ENCODE measurements around the gene MAP6D1.

The MAP6D1 gene

DNA sequence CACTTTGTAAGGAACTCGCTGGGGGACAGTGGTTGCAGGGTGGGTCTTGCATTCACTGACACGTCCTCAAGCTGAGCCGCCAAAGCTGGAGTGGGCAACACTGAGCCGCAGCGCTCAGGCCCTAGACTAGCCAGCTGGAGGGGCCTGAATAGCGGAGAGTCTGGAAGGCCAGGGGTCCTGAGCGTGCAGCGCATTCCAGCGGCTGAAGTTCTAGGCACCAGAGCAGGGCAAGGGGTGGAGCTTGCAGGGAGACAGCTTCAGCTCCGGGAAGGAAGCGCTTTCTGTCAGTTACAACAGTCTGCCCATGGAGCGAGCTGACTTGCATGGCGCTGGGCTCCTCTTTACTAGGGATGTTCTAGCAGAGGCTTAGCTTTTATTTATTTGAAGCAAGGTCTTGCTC lies 2.7 kb downstream of the MAP6D1 start:
- no peak for DNase-seq

- no peak for DNase-seq
Measured at GRCh38 chr3:183819831-183820230, 5.5 kb downstream of the MAP6D1 start.

- DNase-seq, result no peak
Measured at GRCh38 chr3:183818706-183819624, 6.4 kb downstream of the MAP6D1 start.

DNA sequence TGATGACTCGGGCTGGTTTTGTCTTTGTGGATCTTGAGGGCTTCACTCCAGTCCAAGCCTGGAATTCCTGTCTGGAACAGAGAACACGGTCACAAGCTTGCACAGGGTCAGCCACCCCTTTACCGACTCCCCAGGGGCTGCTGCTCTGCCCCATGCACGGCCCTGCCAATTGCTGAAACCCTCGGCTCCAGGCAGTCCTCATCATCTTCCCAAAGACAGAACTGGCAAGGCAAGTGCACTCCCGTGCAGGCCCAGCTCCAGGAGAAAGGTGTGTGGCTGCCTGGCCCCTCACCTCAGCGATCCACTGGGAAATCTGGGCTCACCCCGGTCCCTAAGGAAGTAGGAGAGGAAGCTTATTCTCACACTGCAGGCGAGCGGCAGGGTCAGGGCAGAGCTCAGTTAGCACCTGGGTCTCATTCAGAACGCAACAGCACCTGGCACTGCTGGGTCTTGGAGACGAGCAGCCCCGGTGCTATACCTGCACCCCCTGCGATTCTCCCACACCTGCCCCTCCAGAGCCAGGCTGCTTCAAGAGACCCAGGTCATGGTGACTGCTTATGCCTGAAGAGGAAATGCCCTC lies 7.2 kb downstream of the MAP6D1 start:
- no peak for DNase-seq

GRCh38 chr3:183817639-183818038 lies 7.7 kb downstream of the MAP6D1 start:
- DNase-seq, result no peak

DNA sequence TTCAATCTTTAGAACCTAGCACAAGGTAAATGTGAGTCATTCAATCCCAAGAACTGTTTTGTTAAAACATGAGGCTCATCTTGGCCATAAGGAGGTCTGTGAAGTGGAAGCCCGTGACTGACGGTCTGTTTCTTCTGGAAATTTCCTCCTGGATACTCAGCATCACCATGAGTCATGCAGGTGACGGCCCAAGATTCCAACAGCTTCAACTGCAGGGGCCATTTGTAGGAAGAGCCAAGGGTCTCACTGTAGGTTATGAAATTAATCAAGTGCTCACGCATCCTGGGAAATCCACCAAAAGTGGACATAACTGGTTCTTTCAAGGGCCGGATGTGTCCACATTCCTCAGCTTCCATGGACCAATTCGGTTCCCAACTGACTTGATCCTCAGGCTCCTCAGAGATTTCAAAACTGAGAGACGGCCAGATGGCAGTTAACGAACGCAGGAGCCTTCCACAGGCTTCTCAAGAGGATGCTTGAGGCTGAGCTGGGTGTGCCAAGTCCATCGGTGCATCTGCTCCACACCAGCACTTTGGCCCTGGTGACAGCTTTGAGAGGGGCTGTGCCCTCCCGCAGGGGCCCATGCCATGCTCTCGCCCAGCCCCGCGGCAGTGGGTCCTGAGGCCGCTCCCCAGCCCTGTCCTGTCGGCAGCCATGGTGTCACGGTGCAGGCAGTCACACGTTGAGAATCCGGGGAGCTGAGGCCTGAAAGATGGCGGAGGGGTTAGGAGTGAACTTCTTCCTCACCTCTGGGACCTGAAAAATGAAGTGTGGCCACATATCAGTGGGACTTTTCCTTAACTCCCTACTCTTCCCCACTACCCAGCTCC lies 8.5 kb downstream of the MAP6D1 start:
- no peak for DNase-seq

- no peak for DNase-seq
Measured at GRCh38 chr3:183815951-183816475, 9.4 kb downstream of the MAP6D1 start.

DNA sequence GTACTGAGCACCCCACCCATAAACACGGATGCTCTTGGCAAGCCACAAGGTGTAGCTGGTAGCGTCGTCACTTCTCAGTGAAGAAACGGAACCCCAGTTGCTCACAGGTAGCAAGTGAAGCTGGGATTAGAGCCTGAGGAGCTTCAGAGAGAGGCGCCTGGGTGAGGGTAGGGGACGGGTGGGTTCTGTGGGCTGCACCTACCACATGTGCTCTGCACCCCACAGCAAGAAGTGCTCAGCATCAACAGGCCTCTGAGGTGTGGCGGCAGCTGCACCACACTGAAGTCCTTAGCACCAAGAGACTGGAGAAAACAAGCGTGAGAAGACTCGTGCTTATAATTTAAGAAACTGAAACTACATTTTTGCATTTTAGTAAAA lies 9.8 kb downstream of the MAP6D1 start:
- DNase-seq, result no peak

- no peak for DNase-seq
Measured at GRCh38 chr3:183814240-183814639, 11.1 kb downstream of the MAP6D1 start.

GRCh38 chr3:183812761-183813445 lies 12.5 kb downstream of the MAP6D1 start:
- DNase-seq, result no peak

- DNase-seq, result no peak
Measured at GRCh38 chr3:183811638-183812037, 13.7 kb downstream of the MAP6D1 start.

GRCh38 chr3:183810643-183811594 lies 14.5 kb downstream of the MAP6D1 start:
- no peak for DNase-seq

DNA sequence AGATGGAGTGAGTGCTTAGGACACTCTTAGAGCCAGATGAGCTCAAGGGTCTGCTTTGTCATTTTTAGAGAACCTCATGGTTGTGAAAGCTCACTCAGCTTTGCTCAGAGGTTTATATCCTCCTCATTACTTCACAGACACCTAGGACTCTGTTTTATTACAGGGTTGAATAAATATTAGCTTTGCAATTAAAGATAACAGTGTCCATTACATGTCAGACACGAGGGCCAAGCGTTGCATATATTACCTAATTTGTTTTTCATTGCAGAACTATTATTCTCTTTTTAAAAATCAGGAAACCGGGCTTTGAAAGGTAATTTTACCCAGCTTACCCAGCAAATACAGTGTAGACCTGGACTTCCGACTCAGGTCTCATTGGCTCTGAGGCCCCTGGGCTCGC lies 16.1 kb downstream of the MAP6D1 start:
- no peak for DNase-seq

GRCh38 chr3:183808355-183808754 lies 17.0 kb downstream of the MAP6D1 start:
- DNase-seq, result no peak

GRCh38 chr3:183807881-183808280 lies 17.5 kb downstream of the MAP6D1 start:
- no peak for DNase-seq

- DNase-seq, result no peak
Measured at GRCh38 chr3:183807209-183807728, 18.1 kb downstream of the MAP6D1 start.

DNA sequence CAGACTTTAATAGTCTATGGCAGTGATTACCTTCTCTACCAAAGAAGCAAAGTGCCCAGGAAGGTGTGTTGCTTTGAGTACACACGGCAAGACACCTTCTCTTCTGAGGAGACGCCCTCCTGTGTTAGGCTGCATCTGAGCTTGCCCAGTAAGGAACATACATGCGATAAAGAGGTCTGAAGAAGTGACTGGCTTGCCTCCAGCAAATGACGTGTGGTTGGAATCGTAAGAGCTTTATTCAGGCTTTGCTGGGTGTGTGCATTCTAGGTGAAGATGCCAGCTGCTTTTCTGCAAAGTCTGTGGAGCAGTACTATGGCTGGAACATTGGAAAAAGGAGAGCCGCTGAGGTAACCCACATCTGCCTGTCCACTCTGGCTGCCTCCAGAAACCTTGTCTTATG lies 22.4 kb downstream of the MAP6D1 start:
- DNase-seq, result no peak

GRCh38 chr3:183801601-183802000 lies 23.8 kb downstream of the MAP6D1 start:
- DNase-seq, result no peak

DNA sequence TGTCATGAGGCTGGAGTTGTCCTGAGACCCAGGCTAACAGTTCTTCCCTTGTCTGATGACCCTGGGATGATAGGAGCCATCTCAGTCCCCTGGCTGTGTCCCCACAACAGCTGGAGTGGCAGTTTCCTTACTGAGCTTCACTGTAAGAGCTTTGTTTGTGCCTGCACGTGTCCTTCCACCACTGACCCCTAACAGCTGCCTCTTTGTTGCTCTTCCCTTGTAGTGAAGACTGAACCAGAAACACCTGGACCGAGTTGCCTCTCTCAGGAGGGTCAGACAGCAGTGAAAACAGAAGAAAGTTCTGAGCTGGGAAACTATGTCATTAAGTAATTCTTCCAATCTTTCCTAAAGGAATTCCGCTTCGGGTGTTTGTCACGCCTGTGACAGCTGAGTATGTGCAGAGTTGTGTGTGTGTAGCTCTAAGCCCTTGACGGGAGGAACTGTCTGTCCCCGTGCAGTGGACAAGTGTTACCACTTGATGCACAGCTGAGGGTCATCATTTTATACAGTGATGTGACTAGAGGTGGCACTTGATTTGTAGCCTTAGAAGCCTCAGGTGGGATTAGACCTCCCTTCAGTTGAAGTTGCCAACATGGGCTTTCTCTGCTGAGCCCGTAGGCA lies 25.0 kb downstream of the MAP6D1 start:
- DNase-seq, result no peak

DNA sequence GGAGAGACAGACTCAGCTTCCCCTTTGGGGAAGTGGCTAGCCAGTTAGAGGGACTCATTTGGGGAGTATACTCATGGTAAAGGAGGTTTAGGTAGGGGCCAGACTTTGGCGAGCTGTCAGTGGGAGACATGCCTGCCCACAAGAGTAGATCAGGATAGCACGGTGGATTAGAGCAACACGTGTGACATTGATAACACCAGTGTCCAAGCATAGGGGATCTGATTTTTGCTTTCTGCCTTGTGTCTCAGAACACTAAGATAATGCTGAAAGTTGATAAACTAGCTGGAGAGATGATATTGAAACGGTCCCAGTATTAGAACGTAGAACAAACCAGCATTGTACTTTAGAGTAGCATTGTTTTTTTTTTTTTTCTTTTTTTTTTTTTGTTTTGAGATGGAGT lies 25.9 kb downstream of the MAP6D1 start:
- DNase-seq, result no peak

DNA sequence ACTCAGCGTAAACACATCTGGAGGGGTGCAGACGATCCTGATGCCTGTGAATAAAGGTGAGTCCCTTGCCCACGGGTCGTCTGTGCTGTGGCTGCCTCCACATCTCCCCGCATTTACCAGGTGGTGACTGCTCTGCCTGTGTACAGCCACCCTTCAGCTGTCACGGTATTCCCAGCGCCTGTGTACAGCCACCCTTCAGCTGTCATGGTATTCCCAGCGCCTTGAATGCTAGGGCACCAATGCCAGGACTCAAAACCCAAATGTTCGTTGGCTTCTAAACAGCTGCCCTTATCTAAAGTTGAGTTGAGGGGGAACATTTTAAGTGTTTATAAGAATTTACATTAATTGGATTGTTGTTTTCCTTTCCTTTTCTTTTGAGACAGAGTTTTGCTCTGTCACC lies 27.4 kb downstream of the MAP6D1 start:
- no peak for DNase-seq
